ENCODE data around the gene MGAT1.

Gene MGAT1

GRCh38 chr5:180799194-180799593, 3.4 kb downstream of the MGAT1 start:
- H3K4me3 ChIP-seq (ENCODE audit: control insufficient read depth, low read depth, low read length): no peak overlapping the region

GRCh38 chr5:180798193-180798592, 4.4 kb downstream of the MGAT1 start:
- no peak for DNase-seq (ENCODE audit: low read depth)
- no peak for TF ChIP-seq CTCF (conservative IDR thresholded peaks at IDR 0.05; ENCODE audit: control insufficient read depth, insufficient read depth, low read depth, low read length)
- no peak overlapping the region for H3K4me3 ChIP-seq (ENCODE audit: control insufficient read depth, low read depth, low read length)

More at GRCh38 chr5:180799194-180799593, 3.4 kb downstream of the MGAT1 start:
- no peak for DNase-seq (ENCODE audit: low read depth)
- no peak for TF ChIP-seq CTCF (conservative IDR thresholded peaks at IDR 0.05; ENCODE audit: control insufficient read depth, insufficient read depth, low read depth, low read length)

DNA sequence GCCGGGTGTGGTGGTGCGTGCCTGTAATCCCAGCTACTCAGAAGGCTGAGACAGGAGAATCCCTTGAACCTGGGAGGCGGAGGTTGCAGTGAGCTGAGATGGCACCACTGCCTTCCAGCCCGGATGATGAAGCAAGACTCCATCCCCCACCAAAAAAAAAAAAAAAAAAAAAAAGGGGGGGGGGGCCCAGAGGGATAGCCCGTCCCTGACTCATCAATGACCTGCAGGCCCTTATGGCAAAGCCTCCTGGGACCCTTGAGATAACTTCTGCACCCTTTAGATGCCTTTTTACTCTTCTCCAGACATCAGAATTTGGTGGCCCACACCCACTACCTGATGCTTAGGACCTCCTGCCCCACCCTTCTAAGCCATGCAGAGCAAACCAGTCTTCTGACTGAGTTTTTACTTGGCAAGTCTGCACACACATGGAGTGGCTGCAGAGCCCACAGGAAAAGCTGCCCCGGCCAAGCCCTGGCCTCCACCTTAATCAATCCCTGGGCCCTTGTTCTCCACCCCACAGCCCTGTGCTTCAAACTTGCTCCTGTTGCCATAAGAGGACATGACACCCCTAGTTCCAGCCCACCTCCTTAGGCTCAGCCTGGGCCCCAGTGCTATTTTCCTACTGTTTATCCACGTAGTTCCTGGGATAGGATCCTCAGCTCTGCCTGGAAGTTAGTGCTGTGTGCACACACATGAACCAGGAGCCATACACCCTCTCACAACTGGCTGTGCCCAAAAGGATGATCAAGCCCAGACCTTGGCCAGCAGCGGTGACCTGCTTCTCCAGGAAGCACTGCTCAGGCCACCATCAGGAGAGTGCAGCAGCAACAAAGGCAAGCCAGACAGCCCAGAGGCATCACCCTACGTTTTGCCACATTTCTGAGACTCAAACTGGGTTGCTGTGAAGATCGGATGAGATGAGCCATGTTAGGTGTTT, 5.1 kb downstream of the MGAT1 start:
- TF ChIP-seq CTCF (conservative IDR thresholded peaks at IDR 0.05; ENCODE audit: control insufficient read depth, insufficient read depth, low read depth, low read length): no peak
- peak; percentile 33 for DNase-seq (ENCODE audit: low read depth)
- no peak overlapping the region for H3K4me3 ChIP-seq (ENCODE audit: control insufficient read depth, low read depth, low read length)

- DNase-seq (ENCODE audit: low read depth): no peak
- no peak overlapping the region for H3K4me3 ChIP-seq (ENCODE audit: control insufficient read depth, low read depth, low read length)
- TF ChIP-seq CTCF (conservative IDR thresholded peaks at IDR 0.05; ENCODE audit: control insufficient read depth, insufficient read depth, low read depth, low read length): no peak
Measured at GRCh38 chr5:180795771-180796313, 6.8 kb downstream of the MGAT1 start.

DNA sequence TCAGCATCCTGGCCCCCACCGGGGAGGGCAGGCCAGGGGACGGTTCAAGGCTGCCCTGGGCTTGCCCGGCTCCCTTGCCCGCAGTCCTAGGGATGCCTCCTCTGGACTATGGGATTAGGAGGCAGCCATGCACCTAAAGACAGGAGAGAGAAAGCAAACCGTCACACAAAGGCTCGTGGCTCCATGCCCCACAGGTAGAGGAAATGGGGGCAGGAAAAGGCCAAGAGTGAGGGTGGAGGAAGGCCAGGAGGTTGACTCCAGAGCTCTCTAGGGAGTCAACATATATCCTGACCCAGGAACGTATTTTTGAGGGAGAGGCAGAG, 9.7 kb downstream of the MGAT1 start:
- TF ChIP-seq CTCF (conservative IDR thresholded peaks at IDR 0.05; ENCODE audit: control insufficient read depth, insufficient read depth, low read depth, low read length): no peak
- no peak for DNase-seq (ENCODE audit: low read depth)
- H3K4me3 ChIP-seq (ENCODE audit: control insufficient read depth, low read depth, low read length): no peak overlapping the region

- H3K4me3 ChIP-seq (ENCODE audit: control insufficient read depth, low read depth, low read length): no peak overlapping the region
- DNase-seq (ENCODE audit: low read depth): no peak
- no peak for TF ChIP-seq CTCF (conservative IDR thresholded peaks at IDR 0.05; ENCODE audit: control insufficient read depth, insufficient read depth, low read depth, low read length)
Measured at GRCh38 chr5:180792287-180792964, 10.2 kb downstream of the MGAT1 start.
